SU-DHL-6 (cell line): ENCODE results near the gene OPA1.

Source experiments
- EZH2phosphoT487 ChIP-seq: fragments of 200-600 bp; sonication (generic), shearing (Covaris generic); conservative IDR thresholded peaks from 2 replicates; pipeline ENCODE4 v1.6.1; 2018; ENCODE audit warnings: mild to moderate bottlenecking, antibody characterized with exemption, low read length, moderate library complexity, mixed read lengths
- TF ChIP-seq, protein P1 (sequence below): fragments of 200-600 bp; sonication (generic); IDR thresholded peaks from one replicate; pipeline ENCODE4 v1.5.1; 2017; ENCODE audit warnings: antibody characterized with exemption, mild to moderate bottlenecking, low read length, moderate library complexity; ENCODE audit not compliant: insufficient read depth, poor library complexity, severe bottlenecking

DNA sequence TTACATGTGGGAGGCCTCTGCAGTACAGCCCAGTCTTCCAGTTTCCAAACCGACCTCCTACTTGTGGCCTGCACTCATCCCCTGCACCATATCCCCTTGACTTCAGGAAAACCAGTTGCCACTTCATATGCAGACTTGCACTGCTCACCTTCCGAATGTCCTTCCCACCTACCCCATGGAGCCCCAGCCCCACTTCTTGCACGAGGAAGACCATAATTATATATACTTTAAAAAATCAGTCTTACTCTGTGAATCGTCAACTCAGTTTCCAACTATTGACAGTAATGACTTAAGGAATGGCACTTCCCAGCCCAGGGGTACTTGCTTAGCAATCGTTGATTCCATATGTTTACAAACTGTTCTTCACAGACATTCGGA lies 136.1 kb downstream of the OPA1 start:
- TF ChIP-seq, protein P1, sequence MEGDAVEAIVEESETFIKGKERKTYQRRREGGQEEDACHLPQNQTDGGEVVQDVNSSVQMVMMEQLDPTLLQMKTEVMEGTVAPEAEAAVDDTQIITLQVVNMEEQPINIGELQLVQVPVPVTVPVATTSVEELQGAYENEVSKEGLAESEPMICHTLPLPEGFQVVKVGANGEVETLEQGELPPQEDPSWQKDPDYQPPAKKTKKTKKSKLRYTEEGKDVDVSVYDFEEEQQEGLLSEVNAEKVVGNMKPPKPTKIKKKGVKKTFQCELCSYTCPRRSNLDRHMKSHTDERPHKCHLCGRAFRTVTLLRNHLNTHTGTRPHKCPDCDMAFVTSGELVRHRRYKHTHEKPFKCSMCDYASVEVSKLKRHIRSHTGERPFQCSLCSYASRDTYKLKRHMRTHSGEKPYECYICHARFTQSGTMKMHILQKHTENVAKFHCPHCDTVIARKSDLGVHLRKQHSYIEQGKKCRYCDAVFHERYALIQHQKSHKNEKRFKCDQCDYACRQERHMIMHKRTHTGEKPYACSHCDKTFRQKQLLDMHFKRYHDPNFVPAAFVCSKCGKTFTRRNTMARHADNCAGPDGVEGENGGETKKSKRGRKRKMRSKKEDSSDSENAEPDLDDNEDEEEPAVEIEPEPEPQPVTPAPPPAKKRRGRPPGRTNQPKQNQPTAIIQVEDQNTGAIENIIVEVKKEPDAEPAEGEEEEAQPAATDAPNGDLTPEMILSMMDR = no peak
- no peak for TF ChIP-seq EZH2phosphoT487
